ENCODE measurements around the gene PARN.

Gene PARN

GRCh38 chr16:14649816-14650215 is 19.8 kb upstream of the PARN start:
- TF ChIP-seq ZNF169 (tag by site-specific recombination; IDR thresholded peaks at IDR 0.05) (no peak), ZNF140 (tag by site-specific recombination; IDR thresholded peaks at IDR 0.05) (no peak), OVOL3 (tag by site-specific recombination; IDR thresholded peaks at IDR 0.05) (no peak), ZNF19 (tag by site-specific recombination; IDR thresholded peaks at IDR 0.05; ENCODE audit: low read depth) (no peak), WT1 (tag by site-specific recombination; IDR thresholded peaks at IDR 0.05) (no peak), ZBTB6 (tag by site-specific recombination; IDR thresholded peaks at IDR 0.05) (no peak), ZNF777 (tag by site-specific recombination; IDR thresholded peaks at IDR 0.05; ENCODE audit: borderline replicate concordance) (no peak), ZBTB20 (tag by site-specific recombination; IDR thresholded peaks at IDR 0.05) (no peak), ZNF626 (tag by site-specific recombination; IDR thresholded peaks at IDR 0.05) (no peak), ZSCAN23 (tag by site-specific recombination; IDR thresholded peaks at IDR 0.05) (no peak), ZNF518A (tag by site-specific recombination; conservative IDR thresholded peaks at IDR 0.05; ENCODE audit: low read depth) (no peak), ZSCAN30 (tag by site-specific recombination; IDR thresholded peaks at IDR 0.05) (no peak), ZBTB44 (tag by site-specific recombination; IDR thresholded peaks at IDR 0.05) (no peak)
- TF ChIP-seq, protein P1, sequence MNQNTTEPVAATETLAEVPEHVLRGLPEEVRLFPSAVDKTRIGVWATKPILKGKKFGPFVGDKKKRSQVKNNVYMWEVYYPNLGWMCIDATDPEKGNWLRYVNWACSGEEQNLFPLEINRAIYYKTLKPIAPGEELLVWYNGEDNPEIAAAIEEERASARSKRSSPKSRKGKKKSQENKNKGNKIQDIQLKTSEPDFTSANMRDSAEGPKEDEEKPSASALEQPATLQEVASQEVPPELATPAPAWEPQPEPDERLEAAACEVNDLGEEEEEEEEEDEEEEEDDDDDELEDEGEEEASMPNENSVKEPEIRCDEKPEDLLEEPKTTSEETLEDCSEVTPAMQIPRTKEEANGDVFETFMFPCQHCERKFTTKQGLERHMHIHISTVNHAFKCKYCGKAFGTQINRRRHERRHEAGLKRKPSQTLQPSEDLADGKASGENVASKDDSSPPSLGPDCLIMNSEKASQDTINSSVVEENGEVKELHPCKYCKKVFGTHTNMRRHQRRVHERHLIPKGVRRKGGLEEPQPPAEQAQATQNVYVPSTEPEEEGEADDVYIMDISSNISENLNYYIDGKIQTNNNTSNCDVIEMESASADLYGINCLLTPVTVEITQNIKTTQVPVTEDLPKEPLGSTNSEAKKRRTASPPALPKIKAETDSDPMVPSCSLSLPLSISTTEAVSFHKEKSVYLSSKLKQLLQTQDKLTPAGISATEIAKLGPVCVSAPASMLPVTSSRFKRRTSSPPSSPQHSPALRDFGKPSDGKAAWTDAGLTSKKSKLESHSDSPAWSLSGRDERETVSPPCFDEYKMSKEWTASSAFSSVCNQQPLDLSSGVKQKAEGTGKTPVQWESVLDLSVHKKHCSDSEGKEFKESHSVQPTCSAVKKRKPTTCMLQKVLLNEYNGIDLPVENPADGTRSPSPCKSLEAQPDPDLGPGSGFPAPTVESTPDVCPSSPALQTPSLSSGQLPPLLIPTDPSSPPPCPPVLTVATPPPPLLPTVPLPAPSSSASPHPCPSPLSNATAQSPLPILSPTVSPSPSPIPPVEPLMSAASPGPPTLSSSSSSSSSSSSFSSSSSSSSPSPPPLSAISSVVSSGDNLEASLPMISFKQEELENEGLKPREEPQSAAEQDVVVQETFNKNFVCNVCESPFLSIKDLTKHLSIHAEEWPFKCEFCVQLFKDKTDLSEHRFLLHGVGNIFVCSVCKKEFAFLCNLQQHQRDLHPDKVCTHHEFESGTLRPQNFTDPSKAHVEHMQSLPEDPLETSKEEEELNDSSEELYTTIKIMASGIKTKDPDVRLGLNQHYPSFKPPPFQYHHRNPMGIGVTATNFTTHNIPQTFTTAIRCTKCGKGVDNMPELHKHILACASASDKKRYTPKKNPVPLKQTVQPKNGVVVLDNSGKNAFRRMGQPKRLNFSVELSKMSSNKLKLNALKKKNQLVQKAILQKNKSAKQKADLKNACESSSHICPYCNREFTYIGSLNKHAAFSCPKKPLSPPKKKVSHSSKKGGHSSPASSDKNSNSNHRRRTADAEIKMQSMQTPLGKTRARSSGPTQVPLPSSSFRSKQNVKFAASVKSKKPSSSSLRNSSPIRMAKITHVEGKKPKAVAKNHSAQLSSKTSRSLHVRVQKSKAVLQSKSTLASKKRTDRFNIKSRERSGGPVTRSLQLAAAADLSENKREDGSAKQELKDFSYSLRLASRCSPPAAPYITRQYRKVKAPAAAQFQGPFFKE (tag by site-specific recombination; IDR thresholded peaks at IDR 0.05; ENCODE audit: borderline replicate concordance) = no peak
- TF ChIP-seq, protein P2, sequence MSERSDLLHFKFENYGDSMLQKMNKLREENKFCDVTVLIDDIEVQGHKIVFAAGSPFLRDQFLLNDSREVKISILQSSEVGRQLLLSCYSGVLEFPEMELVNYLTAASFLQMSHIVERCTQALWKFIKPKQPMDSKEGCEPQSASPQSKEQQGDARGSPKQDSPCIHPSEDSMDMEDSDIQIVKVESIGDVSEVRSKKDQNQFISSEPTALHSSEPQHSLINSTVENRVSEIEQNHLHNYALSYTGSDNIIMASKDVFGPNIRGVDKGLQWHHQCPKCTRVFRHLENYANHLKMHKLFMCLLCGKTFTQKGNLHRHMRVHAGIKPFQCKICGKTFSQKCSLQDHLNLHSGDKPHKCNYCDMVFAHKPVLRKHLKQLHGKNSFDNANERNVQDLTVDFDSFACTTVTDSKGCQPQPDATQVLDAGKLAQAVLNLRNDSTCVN (tag by site-specific recombination; optimal IDR thresholded peaks at IDR 0.05) = no peak
- TF ChIP-seq, protein P3, sequence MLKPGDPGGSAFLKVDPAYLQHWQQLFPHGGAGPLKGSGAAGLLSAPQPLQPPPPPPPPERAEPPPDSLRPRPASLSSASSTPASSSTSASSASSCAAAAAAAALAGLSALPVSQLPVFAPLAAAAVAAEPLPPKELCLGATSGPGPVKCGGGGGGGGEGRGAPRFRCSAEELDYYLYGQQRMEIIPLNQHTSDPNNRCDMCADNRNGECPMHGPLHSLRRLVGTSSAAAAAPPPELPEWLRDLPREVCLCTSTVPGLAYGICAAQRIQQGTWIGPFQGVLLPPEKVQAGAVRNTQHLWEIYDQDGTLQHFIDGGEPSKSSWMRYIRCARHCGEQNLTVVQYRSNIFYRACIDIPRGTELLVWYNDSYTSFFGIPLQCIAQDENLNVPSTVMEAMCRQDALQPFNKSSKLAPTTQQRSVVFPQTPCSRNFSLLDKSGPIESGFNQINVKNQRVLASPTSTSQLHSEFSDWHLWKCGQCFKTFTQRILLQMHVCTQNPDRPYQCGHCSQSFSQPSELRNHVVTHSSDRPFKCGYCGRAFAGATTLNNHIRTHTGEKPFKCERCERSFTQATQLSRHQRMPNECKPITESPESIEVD (tag by site-specific recombination; IDR thresholded peaks at IDR 0.05) = no peak
- ChIA-PET CTCF (interaction anchor here (0.6 kb wide), 1 partner anchor 7 kb away, joined by 3 read pairs; no protein-coding TSS in a partner anchor), POLR2A (interaction anchor here (0.6 kb wide), 1 partner anchor 16 kb away, joined by 4 read pairs; no protein-coding TSS in a partner anchor)
- Histone ChIP-seq H3K36me3 (ENCODE audit: control insufficient read depth in 2 of 2, insufficient read depth in 1 of 2, low read length in 2 of 2) (peaks cover 72% of the 10 kb centered on the region in 2 experiments), H3K4me1 (ENCODE audit: control insufficient read depth, insufficient read depth, low read length) (no peaks in the 10 kb centered on the region), H3K4me3 (ENCODE audit: low read depth, low read length) (no peak overlapping the region), H3K27ac (ENCODE audit: extremely low read depth, low read depth, low read length) (no peak overlapping the region), H3K9me3 (ENCODE audit: control insufficient read depth, insufficient read depth, low read depth, low read length) (no peaks in the 10 kb centered on the region)

All from HEK293 (cell line).